HG02884 (cell line): ENCODE measurements around the gene LARGE2.
A peak's percentile ranks its signal among the peaks of the same experiment; 100 is the strongest.

Source experiments
- ATAC-seq: cut with Tn5 transposase; IDR thresholded peaks from one replicate; pipeline ENCODE4 v1.9.1; 2021; ENCODE audit warnings: mild to moderate bottlenecking, moderate library complexity; ENCODE audit not compliant: unreplicated experiment

Gene LARGE2

GRCh38 chr11:45913514-45913913 is 8.9 kb upstream of the LARGE2 start:
- ATAC-seq: no peak

- ATAC-seq: no peak
Measured at GRCh38 chr11:45913942-45914635, 8.4 kb upstream of the LARGE2 start.

- no peak for ATAC-seq
Measured at GRCh38 chr11:45915446-45915845, 7.0 kb upstream of the LARGE2 start.

- no peak for ATAC-seq
Measured at GRCh38 chr11:45917286-45917622, 5.2 kb upstream of the LARGE2 start.

- peak; percentile 92 for ATAC-seq
Measured at GRCh38 chr11:45917623-45918330, 4.7 kb upstream of the LARGE2 start, which contains the start of gene PEX16. TSS of gene PEX16 (minus strand) at chr11:45917877. CDS start at chr11:45917811, 66 bp downstream.

- no peak for ATAC-seq
Measured at GRCh38 chr11:45918331-45918941, 4.0 kb upstream of the LARGE2 start.

- no peak for ATAC-seq
Measured at GRCh38 chr11:45918962-45919675, 3.3 kb upstream of the LARGE2 start.

GRCh38 chr11:45919806-45920530 is 2.5 kb upstream of the LARGE2 start:
- ATAC-seq: no peak

GRCh38 chr11:45920531-45921477 is 1.7 kb upstream of the LARGE2 start:
- ATAC-seq: no peak

- no peak for ATAC-seq
Measured at GRCh38 chr11:45921561-45922424, 663 bp upstream of the LARGE2 start.

GRCh38 chr11:45924036-45924915 is 1.8 kb downstream of the LARGE2 start:
- ATAC-seq: no peak

- ATAC-seq: no peak
Measured at GRCh38 chr11:45924927-45925326, 2.5 kb downstream of the LARGE2 start.

GRCh38 chr11:45925550-45925949 is 3.1 kb downstream of the LARGE2 start:
- no peak for ATAC-seq

GRCh38 chr11:45926001-45926401 is 3.5 kb downstream of the LARGE2 start:
- ATAC-seq: no peak

GRCh38 chr11:45926536-45927331 is 4.3 kb downstream of the LARGE2 start:
- no peak for ATAC-seq

GRCh38 chr11:45927332-45927683 is 4.9 kb downstream of the LARGE2 start:
- ATAC-seq: no peak
